GM18870 (cell line): ENCODE measurements around the gene ANTXR1.

Experiments used
- ATAC-seq: cut with Tn5 transposase; IDR thresholded peaks from one replicate; pipeline ENCODE4 v1.9.1; 2021; ENCODE audit warnings: moderate library complexity; ENCODE audit not compliant: unreplicated experiment

Gene ANTXR1

GRCh38 chr2:69177063-69177771, 164.2 kb downstream of the ANTXR1 start:
- no peak for ATAC-seq

GRCh38 chr2:69177785-69178636, 165.0 kb downstream of the ANTXR1 start:
- no peak for ATAC-seq

GRCh38 chr2:69178756-69179155, 165.8 kb downstream of the ANTXR1 start:
- ATAC-seq = no peak

DNA sequence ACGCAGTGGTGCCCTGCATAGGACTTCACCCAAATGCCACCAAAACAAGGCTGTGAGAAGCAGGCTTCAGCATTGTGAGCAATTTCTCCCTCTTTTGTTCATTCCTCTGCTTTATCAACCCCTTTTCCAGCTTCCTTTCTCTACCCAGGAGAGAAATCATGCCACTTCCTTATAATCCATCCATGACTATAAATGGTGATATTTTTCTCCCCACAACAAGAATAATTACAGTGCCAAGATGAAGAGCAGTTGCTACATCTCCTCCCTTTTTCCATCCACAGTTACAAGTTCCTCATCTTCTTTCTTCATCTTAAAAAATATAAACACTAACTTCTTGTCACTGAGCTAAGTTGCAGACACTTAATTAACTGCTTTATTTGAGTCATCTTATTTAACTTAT, 167.2 kb downstream of the ANTXR1 start:
- no peak for ATAC-seq

GRCh38 chr2:69180974-69181373, 168.0 kb downstream of the ANTXR1 start:
- no peak for ATAC-seq

- ATAC-seq = no peak
Measured at GRCh38 chr2:69181806-69182427, 168.9 kb downstream of the ANTXR1 start.

GRCh38 chr2:69183659-69184058, 170.7 kb downstream of the ANTXR1 start:
- ATAC-seq = no peak

- ATAC-seq = no peak
Measured at GRCh38 chr2:69184224-69184623, 171.2 kb downstream of the ANTXR1 start.

DNA sequence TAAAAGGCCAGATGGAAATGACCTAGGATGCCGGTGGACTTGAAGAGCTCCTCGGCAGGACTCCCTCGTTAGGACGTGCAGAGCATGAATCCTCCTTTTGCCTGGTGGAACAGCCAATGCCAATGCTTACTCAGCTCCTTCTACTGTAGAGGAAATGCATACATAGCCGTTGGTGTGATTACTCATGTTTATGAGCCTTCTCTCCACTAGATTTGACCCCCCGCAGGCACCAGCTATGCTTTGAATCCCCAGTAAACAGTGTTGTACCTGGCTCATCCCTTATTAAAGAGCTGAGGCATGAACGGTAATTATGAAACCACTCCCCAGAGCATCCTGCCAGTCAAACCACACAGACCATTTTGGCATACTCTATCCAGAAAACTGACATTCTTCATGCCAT, 172.8 kb downstream of the ANTXR1 start:
- ATAC-seq = no peak

DNA sequence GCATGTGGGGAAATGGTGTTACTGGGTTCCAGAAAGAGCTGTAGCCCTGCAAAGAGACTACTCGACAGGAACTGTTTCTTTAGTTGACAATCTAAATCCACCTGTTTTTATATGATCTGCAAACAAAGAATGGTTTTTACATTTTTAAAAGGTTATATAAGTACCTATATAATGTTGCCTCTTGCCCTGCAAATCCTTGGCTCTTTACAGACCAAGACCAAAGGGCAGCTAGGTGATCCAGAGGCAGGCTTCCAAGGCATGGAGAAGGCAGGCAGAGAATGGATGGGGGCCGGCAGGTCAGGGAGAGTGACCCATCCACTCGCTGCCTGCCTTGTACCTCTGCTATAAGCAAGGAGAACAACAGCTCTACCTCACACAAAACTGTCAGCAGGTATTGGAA, 173.6 kb downstream of the ANTXR1 start:
- ATAC-seq = no peak

DNA sequence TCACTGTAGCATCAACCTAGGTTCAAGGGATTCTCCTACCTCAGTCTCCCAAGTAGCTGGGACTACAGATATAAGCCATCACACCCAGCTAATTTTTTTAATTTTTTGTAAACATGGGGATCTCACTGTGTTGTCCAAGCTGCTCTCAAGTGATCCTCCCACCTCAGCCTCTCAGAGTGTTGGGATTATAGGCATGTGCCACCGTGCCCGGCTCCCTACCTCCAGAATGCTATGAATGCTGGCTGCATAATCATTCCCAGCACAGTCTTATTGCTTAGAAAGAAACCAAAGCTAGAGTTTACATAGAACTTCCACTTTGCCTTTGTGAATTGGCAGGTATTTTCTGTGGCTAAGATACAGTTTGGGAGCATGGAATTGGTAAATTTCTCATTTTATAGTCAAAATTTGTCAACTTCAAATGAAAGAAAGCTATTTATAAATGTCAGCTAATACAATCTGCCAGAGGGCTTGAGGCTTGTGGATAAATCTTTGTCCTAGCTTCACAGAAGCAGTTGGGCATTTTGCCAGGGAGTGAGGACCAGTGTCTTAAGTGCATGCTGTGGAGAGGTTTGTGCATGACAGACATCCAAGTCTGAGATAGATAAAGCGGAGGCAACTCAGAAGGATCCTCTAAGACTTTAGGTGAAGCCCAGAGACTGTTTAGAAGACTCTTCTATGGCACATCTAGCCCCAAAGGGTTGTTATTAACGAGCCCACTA, 175.4 kb downstream of the ANTXR1 start:
- ATAC-seq = no peak

DNA sequence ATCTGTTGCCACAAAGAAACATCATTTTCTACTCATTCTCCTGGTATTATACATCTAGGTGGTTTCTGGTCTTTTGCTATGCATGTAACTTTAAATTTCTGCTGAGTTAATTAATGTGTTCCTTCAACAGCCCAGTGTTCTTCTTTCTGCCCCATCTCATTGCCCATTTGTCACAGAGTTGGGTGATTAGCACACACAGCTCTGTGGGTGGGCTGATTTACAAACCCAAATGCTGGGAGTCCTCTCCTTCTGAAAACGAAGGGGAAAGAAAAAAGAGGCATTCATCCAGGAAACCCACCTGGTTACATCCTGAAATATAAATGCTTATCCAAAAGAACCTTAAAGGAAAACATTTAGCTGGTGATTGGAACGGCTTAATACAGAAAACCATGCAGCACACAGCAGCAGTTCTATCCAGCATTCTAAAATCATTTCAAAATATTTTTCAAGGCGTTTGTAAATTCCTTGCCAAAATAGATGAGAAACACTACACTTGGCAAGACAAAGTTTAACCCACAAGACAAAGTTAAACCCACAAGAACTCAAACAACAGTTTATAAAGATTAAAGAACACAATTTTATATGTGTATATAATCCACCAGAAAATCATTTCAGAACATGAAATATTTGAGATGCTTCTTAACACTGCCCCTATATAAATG, 177.9 kb downstream of the ANTXR1 start:
- no peak for ATAC-seq

DNA sequence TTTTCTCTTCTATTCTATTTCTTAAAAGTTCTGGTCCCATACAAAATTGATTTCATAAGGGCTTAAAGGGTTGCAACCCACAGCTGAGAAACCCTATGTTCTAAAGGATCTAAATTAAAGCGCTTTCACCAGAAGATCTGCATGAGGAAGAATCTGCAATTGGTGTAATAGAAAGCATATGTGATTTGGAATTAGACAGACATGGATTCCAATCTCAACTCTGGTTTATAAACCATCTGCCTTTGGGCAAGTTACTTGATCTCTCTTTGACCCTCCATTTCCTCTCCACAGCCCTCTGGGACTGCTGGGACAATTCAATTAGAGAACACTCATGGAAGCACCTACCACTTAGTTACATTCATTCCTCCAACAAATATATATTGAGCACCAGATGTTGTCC, 178.7 kb downstream of the ANTXR1 start:
- ATAC-seq = no peak

DNA sequence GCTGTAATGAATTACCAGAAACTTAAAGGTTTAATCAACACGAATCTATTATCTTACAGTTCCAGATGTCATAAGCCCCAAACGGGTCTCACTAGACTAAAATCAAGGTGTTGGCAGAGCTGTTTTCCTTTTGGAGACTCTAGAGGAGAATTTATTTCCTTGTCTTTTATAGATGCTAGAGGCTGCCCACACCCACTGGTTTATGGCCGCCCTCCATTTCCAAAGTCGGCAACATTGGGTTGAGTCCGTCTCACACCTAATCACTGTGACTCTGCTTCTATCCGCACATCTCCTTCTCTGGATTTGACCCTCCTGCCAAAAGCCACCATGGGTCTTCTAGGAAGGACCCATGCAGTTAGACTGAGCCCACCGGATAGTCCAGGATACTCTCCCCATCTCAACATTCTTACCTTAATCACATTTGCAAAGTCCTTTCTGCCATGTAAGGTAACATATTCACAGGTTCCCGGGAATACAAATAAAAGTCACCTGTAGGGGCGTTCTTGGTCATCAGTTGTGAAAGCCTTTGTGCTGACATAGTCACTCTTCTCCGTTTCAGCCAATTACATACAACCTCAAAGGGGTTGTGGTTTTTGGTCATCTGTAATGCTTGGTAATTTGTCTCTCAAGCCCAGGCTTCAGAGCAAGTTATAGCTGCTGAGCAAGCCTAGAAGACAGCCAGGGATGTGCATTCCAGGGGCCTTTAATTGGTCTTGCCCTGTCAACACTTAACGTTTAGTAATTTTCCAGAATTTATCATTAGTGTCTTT, 179.4 kb downstream of the ANTXR1 start:
- no peak for ATAC-seq

GRCh38 chr2:69195706-69196105, 182.7 kb downstream of the ANTXR1 start:
- no peak for ATAC-seq

GRCh38 chr2:69196327-69197117, 183.5 kb downstream of the ANTXR1 start:
- no peak for ATAC-seq

DNA sequence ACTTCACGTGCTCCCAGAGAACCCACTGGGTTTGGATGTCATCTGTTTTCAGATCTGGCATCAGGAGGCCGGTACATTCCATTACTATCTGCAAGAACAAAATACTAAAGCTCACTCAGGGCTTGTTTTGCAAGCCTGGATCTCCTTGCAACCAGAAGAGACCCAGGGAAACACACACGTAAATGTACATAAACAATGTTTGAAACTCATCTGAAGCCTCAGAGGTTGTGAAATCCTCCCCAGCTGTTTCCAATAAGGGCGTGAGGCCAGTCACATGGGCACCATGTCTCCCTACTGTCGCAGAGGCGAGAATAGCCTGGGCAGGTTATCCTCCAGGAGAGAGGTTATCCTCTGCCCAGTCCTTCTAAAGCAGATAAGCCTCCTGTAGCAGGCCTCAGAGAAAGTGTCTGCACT, 187.1 kb downstream of the ANTXR1 start:
- no peak for ATAC-seq

DNA sequence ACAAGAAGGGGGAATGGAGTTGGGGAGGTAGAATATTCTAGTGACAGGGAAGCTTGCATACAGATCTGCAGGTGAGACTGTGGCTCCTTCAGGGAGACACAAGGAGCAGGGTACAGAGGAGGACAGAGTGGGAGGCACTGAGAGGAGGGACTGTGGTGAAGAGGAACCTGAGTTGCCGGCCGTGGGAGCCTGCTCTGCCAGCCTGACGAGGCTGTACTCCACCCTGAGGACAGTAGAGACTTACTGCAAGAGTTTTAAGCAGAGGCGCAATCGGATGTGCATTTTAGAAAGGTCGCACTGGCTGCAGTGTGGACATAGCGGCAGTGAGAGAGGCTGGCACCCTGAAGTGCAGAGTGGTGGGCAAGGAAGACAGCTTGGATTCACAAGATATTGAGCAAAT, 188.3 kb downstream of the ANTXR1 start:
- no peak for ATAC-seq

GRCh38 chr2:69202327-69202726, 189.3 kb downstream of the ANTXR1 start:
- no peak for ATAC-seq
